GM12801 (cell line): ENCODE results near the gene IGHMBP2.

Source experiments
- TF ChIP-seq, protein P1 (sequence below): IDR thresholded peaks from one replicate; pipeline ENCODE4 v1.5.1; 2011; ENCODE audit warnings: control low read depth; ENCODE audit not compliant: insufficient read length; ENCODE audit errors: extremely low read depth

IGHMBP2 gene

GRCh38 chr11:68893282-68893681, 10.4 kb upstream of the IGHMBP2 start:
- TF ChIP-seq, protein P1, sequence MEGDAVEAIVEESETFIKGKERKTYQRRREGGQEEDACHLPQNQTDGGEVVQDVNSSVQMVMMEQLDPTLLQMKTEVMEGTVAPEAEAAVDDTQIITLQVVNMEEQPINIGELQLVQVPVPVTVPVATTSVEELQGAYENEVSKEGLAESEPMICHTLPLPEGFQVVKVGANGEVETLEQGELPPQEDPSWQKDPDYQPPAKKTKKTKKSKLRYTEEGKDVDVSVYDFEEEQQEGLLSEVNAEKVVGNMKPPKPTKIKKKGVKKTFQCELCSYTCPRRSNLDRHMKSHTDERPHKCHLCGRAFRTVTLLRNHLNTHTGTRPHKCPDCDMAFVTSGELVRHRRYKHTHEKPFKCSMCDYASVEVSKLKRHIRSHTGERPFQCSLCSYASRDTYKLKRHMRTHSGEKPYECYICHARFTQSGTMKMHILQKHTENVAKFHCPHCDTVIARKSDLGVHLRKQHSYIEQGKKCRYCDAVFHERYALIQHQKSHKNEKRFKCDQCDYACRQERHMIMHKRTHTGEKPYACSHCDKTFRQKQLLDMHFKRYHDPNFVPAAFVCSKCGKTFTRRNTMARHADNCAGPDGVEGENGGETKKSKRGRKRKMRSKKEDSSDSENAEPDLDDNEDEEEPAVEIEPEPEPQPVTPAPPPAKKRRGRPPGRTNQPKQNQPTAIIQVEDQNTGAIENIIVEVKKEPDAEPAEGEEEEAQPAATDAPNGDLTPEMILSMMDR = no peak

DNA sequence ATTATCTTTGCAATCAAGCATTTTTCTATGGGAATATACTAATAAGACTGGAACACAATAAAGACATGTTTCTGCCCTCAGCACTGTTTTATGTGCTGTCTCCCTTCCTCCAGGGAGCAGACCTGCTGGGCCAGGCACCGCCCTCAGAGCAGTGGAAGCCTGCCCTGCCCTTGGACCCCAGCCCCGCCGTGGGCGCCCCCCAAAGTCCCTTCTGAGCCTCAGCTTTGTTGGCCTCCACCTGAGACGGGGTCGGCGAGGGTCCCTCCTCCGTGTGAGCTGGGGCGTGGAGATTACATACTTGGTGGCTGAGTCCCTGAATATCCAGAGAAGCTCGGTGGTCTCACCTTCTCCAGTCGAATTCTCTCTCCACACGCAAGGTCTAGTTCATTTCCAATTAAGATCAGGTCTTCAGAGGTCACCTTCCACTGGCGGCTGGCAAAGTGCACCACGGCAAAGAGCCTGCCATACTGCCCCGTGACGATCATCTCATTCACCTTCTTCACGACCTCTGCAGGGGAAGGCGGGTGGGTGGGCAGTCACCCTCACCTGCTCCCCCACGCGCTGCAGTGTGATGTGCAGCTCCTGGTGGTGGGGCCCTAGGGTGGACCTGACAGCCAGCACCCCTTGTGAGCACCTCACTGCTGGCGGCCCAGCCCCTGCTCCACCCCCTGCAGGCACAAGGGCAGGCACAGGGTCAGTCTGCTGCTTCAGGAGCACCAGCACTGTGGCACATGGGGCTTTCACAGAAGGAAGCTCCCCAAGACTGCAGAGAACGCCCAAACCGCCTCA, 7.3 kb upstream of the IGHMBP2 start:
- TF ChIP-seq, protein P1 = no peak

- TF ChIP-seq, protein P1 = no peak
Observed at GRCh38 chr11:68897441-68897840, 6.2 kb upstream of the IGHMBP2 start.

DNA sequence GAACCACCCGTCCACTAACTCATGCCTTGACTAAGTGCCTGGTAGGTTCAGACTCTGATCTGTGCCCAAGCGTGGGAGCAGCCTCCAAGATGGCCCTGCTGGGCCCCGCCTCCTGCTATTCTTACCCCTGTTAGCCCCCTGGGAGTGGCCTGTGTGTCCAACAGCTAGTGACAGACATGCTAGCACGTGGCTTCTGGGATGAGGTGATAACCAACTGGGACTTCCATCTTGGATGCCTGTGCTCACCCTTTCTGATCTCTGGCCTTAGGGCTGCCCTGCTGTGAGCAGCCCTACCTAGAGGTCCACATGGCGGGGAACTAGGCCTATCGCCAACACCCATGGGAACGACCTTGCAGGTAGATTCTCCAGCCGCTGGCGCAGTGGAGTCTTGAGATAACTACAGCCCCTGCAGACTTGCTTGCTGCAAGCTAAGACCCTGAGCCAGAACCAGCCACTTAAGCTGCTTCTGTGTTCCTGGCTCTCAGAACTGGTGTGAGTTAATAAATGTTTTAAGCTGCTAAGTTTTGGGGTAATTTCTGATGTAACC, 2.8 kb upstream of the IGHMBP2 start:
- TF ChIP-seq, protein P1 = no peak

DNA sequence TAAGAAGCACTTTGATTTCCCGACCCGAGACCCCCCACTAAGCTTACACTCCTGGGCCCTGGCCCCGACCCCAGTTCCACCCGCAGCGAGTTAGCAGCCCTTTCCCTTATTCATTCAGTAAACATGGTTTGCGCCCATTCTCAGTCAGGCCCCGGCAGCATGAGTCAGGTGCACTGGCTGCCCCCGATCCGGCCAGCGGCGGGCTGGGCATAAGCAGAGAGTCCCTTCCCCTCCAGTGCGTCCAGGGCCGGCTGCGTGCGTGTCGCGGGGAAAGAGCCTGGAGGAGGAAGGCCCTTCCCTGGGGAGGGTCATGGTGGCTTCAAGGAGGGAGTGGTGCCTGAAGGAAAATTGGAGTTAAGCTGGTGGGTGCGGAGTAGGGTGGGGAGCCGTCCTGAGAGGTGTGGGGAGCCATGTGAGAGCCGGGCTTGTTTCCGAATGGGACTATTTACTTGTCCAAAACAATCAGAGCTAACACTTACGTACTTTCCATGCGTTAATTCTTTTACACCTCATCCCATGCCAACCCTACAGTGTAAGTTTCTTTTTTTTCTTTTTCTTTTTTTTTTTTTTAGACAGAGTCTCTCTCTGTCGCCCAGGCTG, 657 bp downstream of the IGHMBP2 start:
- TF ChIP-seq, protein P1 = no peak

DNA sequence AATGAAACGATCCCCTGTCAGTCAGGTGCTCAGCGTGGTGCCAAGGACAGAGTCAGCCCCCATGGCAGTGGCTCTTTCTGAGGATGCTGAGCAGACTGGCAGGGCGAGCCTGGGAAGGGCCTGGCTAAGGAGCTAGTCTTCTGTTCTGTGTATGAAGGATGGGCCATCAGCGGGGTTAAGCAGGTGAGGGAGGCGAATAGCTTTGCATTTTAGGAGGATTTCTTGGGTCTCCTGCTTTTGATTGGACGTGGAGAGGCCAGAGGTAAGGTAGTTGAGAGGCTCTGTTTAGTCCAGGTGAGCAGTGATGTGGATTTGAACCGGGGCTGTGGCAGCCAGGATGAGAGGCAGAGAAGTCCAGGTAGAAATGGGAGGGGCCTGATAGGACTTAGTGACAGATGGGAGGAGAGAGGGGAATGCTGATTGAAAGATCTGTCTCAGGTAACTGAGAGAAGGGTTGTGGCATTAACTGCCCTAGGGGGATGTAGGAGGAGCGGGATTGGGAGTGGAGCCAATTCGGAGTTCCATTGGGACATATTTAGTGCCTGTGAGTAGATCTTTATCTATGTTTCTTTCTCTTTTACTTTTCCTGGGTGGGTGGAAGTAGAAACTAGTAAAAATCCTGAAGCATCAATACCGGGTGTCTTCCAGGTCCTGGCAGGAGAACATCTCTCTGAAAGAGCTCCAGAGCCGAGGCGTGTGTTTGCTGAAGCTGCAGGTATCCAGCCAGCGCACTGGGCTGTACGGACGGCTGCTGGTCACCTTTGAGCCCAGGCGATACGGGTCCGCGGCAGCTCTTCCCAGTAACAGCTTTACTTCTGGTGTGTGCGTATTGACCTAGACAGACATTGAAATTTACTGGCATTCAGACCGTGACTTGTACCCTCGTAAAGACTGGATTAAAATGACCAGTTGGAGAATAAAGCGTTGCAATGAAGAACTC, 2.0 kb downstream of the IGHMBP2 start:
- TF ChIP-seq, protein P1 = no peak

DNA sequence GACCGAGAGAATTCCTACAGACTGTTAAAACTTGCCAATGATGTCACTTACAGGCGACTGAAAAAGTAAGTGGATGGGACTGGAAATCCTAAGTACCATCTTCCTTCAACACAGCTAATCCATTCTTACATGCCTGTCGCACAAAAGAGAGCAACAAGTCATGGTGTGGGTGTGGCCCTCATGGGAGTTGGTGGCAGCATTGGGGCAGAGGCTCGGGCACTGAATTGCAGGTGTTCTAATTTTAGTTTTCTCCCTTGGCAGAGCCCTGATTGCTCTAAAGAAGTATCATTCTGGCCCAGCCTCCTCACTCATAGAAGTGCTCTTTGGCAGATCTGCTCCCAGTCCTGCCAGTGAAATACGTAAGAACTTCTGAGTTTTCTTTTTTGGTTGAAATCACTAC, 4.6 kb downstream of the IGHMBP2 start:
- TF ChIP-seq, protein P1 = no peak
